ENCODE measurements around the gene MCTS1.
A peak's percentile ranks its signal among the peaks of the same experiment; 100 is the strongest.

MCTS1 gene

DNA sequence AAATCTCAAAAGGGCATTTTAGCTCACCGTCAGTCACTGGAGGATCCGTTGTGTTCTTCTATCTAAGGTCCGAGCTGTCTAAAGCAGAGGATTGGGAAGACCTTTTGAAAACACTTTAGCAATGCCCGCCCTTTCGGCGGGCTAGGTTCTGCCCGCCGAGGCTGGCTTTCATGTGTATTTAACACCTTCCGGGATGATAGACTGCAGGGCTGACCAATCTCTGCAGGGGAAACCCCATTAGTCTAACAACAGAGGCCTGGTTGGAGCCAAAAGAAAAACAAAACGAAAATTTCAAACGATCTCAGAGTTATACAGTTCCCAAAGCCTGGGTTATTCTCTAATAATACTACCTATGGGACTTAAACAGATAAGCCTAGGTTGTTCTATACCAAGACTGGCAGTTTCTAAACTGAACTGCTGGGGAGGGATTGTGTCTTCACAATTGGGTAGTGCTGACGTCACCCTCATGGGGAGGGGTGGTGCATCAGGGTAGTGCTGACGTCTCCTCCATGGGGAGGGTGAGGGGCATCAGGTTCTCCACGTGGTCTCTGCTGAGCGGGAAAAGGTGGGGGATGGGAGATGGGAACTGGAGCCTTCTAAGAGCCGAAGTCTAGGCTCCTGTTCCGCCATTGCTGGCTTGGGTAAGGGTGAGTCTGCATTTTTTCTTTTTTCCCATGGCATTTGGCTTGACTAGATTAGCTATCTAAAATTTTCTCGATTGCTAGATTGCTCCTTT lies 28.4 kb upstream of the MCTS1 start:
- no peak overlapping the region for H3K4me3 ChIP-seq (ENCODE audit: low read length)
- DNase-seq (ENCODE audit: low read depth): no peak
- TF ChIP-seq, protein P1, sequence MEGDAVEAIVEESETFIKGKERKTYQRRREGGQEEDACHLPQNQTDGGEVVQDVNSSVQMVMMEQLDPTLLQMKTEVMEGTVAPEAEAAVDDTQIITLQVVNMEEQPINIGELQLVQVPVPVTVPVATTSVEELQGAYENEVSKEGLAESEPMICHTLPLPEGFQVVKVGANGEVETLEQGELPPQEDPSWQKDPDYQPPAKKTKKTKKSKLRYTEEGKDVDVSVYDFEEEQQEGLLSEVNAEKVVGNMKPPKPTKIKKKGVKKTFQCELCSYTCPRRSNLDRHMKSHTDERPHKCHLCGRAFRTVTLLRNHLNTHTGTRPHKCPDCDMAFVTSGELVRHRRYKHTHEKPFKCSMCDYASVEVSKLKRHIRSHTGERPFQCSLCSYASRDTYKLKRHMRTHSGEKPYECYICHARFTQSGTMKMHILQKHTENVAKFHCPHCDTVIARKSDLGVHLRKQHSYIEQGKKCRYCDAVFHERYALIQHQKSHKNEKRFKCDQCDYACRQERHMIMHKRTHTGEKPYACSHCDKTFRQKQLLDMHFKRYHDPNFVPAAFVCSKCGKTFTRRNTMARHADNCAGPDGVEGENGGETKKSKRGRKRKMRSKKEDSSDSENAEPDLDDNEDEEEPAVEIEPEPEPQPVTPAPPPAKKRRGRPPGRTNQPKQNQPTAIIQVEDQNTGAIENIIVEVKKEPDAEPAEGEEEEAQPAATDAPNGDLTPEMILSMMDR (conservative IDR thresholded peaks at IDR 0.05; ENCODE audit: low read length): no peak

DNA sequence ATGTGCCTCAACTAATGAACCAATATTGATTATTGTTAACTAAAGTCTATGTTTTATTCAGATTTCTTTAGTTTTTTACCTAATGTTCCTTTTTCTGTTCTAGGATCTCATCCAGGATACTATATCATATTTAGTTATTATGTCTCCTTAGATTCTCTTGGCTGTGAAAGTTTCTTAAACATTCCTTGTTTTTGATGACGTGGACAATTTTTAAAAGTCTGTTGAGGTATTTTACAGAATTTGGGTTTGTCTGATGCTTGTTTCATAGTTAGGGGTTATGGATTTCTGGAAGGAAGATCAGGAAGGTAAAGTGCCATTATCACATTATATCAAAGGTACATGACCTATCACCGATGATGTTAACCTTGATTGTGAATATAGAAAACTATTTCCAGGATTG lies 18.2 kb upstream of the MCTS1 start:
- no peak for DNase-seq (ENCODE audit: low read depth)
- TF ChIP-seq, protein P1 (conservative IDR thresholded peaks at IDR 0.05; ENCODE audit: low read length): no peak
- no peak overlapping the region for H3K4me3 ChIP-seq (ENCODE audit: low read length)

DNA sequence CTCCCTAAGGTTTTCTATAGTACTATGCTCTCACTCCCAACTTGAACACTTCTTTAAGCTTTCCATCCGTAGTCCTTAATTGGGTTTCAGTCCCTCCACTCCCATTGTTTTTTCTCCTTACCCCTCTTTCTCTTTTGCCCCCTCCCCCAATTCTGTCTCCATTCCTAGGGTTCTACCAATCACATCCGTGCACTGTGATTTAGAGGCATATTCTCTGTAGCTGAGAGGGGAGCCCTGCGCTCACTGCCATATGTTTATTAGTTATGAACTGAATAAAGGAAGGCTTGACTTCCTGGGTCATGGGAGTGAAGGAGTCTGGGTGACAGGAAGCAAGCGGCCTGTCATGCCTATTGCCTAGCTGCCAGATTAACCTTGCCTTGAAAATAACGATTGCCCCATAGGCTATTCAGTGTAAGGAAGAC lies 471 bp downstream of the MCTS1 start:
- peak; percentile 75 for DNase-seq (ENCODE audit: low read depth)
- TF ChIP-seq, protein P1 (conservative IDR thresholded peaks at IDR 0.05; ENCODE audit: low read length): no peak
- H3K4me3 ChIP-seq (ENCODE audit: low read length): peak overlapping the region; percentile 73

DNA sequence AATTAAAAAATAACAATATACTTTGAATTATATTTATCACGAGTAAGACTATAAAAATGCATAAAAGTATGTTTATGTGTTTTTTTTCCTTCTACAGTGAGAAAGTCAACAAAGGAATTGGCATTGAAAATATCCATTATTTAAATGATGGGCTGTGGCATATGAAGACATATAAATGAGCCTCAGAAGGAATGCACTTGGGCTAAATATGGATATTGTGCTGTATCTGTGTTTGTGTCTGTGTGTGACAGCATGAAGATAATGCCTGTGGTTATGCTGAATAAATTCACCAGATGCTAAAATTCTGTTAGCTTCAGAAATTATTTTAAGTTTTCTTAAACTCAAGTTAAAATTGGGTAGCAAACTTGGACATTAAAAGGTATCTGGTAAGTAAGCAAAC lies 8.2 kb downstream of the MCTS1 start:
- H3K4me3 ChIP-seq (ENCODE audit: low read length): no peak overlapping the region
- TF ChIP-seq, protein P1 (conservative IDR thresholded peaks at IDR 0.05; ENCODE audit: low read length): no peak
- DNase-seq (ENCODE audit: low read depth): no peak

DNA sequence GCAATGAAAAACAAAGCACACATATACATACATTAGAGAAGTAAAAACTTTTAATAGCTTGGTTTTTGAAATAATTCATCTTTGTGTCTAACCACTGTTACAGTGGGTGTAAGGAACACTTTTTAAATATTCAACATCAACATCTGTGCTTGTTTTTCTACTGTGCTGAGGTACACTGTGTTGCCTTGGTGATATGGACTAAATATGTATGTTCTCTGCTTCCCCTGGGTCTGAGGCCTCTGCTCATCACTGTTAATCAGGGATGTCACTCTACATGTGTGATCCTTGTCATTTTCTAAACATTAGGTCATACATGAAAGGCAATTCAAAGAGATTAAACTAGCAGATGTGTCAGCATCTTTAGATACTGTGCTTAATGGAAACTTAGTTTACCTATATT lies 10.9 kb downstream of the MCTS1 start:
- no peak for DNase-seq (ENCODE audit: low read depth)
- TF ChIP-seq, protein P1 (conservative IDR thresholded peaks at IDR 0.05; ENCODE audit: low read length): no peak
- H3K4me3 ChIP-seq (ENCODE audit: low read length): no peak overlapping the region

DNA sequence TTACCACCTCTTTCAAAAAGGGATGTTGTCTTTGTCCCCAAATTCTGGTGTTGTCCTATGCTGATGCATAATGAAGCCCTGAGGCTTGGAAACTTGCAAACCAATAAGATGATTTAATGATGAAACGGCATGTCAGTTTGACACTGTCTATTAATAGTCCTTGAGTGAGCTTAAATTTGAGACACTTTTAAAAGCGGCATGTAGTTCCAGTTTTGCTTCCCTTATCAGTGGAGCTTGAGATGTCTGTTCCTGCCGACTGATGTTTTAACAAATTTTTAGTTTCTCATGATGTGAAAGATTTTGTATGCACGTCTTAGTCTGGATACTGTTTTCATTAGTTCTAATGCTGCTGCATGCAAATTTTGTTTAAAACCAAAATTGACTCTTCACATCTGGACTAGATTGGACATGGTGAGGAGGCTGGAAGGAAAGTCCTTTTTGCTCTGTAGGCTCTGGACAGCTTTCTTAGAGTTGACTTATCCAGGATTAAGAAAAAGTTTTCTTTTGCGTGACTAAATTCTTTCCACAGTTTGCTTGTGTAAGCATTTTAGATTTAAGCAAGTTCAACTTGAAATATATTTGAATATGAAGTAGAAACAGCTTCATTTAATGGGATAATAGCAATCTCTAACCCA lies 14.2 kb downstream of the MCTS1 start:
- DNase-seq (ENCODE audit: low read depth): peak; percentile 51

More for the DNA sequence above, 14.2 kb downstream of the MCTS1 start:
- no peak overlapping the region for H3K4me3 ChIP-seq (ENCODE audit: low read length)
- TF ChIP-seq, protein P1 (conservative IDR thresholded peaks at IDR 0.05; ENCODE audit: low read length): no peak

Measured in AG10803 (cell line).